HG03460 (cell line): ENCODE measurements around the gene ZFP64.
"Not testable (repeated sequence)": the region's sequence is repeated elsewhere in the genome, so short reads cannot be mapped to it uniquely, and the experiment has no call there.

Experiments used
- ATAC-seq: cut with Tn5 transposase; IDR thresholded peaks from one replicate; pipeline ENCODE4 v1.9.1; 2021; ENCODE audit not compliant: unreplicated experiment

ZFP64 gene

GRCh38 chr20:52160621-52161204 is 30.9 kb downstream of the ZFP64 start:
- ATAC-seq, result no peak

GRCh38 chr20:52160049-52160570 is 31.5 kb downstream of the ZFP64 start:
- ATAC-seq, result no peak

DNA sequence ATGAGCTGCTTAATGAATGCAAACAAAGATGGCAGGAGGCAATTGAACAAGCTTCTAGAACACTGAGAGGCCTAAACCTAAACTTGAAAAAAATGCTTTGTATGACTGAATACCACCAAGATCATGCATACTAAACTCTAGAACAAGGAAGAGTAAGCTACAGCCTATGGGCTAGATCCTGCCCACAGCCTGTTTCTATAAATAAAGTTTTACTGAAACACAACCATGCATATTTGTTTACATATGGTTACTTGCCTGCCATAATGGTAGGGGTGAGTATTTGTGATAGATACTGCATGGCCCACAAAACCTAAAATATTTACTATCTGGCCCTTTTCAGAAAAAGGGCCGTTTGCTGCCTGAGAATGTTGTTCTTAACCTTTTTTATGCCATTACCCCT is 37.0 kb downstream of the ZFP64 start:
- ATAC-seq, result no peak

- ATAC-seq, result no peak
These were observed 37.7 kb downstream of the ZFP64 start for GRCh38 chr20:52153896-52154295.

DNA sequence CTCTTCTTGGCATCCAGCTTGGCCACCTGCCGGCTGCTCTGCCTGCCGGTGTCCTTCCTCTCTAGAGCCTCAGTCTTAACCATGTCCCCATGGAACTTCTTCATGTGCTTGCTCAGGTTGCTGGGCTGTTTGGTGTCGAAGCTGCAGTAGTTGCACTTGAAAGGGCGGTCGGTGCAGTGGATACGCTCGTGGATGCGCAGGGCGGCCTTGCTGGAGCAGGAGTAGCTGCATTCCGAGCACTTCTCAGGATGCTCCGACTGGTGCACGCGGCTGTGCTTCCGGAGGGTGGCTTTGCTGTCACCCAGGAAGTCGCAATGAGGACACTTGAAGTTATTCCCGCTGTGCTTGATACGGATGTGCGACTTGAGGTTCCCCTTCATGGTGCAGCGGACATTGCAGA is 38.7 kb downstream of the ZFP64 start:
- ATAC-seq, result no peak

DNA sequence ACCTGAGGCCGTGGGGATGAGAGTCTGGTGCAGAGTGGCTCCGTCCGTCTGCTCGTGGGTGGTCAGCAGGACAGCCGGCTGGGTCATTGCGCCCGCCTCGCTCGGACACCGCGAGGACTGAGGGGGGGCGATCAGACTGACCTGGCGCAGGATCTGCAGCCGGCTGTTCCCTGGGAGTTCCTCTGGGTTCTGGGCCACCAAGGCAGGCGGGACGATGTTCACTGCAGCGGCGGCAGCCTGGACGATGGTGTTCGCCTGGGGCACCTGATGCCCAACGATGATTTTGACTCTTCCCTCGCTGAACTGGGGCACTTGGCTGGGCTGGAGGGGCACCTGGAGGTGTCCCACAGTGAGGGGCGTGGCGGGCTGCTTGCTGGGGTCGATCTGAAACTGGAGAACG is 39.2 kb downstream of the ZFP64 start:
- no peak for ATAC-seq

DNA sequence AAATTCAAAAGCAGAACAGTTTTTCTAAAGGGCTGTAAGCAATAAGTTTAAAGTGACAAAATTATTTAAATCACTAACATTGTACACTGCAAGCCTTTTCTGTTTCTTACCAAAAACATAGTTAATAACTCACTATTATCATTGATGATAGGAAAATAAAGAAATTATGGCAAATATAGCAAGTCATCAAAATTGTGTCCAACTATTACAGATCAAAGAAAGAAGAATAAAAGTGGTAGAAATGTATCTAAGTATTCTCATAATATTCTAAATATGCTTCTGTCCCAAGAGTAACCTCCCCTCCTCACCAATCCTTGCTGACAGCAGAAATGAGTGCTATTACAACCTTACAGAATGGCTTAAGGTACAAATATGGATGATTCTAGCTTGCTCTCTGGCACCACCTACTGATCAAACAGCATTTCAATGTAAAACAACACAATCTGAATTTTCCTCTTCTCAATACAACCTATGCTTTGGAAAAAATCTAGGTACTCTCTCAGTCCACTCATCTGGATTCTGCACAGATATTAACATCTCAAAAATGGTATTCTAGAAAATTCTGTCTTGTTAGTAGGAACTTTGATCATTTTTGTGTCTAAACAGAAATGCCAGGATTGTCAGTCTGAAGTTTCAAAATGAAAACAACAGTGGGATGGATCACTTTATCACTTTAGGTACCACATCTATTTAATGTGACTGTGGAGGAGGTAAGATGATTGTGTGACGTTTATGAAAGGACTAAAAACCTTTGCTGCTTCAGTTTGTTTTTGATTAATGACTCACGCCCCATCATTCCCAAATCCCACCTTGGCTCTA is 40.9 kb downstream of the ZFP64 start:
- ATAC-seq, result no peak

GRCh38 chr20:52145587-52145986 is 46.0 kb downstream of the ZFP64 start:
- ATAC-seq, result no peak

GRCh38 chr20:52143277-52143676 is 48.3 kb downstream of the ZFP64 start:
- ATAC-seq, result no peak

- no peak for ATAC-seq
These were observed 48.8 kb downstream of the ZFP64 start for GRCh38 chr20:52142757-52143156.

DNA sequence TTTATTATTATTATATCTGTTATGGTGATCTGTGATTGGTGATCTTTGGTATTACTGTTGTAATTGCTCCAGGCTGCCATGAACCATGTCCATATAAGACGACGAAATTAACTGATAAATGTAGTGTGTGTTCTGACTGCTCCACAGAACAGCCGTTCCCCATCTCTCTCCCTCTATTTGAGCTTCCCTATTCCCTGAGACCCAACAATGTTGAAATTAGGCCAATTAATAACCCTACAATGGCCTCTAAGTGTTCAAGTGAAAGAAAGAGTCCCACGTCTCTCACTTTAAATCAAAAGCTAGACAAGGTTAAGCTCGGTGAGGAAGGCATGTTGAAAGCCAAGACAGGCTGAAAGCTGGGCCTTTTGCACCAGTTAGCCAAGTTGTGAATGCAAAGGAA is 51.6 kb downstream of the ZFP64 start:
- ATAC-seq, result no peak

DNA sequence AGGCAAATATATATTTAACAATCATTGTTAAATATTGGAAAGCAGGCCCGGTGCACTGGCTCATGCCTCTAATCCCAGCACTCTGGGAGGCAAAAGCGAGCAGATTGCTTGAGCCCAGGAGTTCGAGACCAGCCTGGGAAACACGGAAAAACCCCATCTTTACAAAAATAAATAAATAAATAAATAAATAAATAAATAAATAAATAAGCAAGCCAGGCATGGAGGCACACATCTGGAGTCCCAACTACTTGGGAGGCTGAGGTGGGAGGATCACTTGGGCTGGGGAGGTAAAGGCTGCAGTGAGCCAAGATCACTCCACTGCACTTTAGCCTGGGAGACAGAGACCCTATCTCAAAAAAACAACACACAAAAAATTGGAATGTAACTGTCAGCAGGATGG is 53.7 kb downstream of the ZFP64 start:
- no peak for ATAC-seq

DNA sequence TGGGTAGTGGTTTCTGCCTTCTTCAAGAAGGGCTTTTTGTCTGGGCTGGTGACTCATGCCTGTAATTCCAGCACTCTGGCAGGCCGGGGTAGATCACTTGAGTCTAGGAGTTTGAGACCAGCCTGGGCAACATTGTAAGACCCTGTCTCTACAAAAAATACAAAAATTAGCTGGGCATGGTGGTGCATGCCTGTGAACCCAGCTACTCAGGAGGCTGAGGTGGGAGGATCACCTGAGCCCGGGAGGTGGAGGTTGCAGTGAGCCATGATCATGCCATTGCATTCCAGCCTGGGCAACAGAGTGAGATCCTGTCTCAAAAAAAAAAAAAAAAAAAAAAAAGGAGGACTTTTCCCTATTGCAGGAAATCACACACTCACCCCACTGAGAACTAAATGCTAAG is 57.9 kb downstream of the ZFP64 start:
- ATAC-seq, result not testable (repeated sequence)

- ATAC-seq, result no peak
These were observed 59.2 kb downstream of the ZFP64 start for GRCh38 chr20:52132337-52132736.

GRCh38 chr20:52131048-52131643 is 60.4 kb downstream of the ZFP64 start:
- no peak for ATAC-seq

GRCh38 chr20:52130406-52130805 is 61.2 kb downstream of the ZFP64 start:
- no peak for ATAC-seq

- ATAC-seq, result no peak
These were observed 62.0 kb downstream of the ZFP64 start for GRCh38 chr20:52129611-52130010.

DNA sequence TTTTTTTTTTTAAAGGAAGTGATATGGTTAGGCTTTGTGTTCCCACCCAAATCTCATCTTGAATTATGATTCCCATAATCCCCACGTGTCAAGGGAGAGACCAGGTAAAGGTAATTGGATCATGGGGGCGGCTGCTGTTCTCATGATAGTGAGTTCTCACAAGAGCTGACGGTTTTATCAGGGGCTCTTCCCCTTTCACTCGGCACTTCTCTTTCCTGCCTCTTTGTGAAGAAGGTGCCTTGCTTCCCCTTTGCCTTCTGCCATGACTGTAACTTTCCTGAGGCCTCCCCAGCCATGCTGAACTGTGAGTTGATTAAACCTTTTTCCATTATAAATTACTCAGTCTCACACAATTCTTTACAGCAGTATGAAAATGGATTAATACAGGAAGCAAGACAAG is 64.3 kb downstream of the ZFP64 start:
- ATAC-seq, result no peak

DNA sequence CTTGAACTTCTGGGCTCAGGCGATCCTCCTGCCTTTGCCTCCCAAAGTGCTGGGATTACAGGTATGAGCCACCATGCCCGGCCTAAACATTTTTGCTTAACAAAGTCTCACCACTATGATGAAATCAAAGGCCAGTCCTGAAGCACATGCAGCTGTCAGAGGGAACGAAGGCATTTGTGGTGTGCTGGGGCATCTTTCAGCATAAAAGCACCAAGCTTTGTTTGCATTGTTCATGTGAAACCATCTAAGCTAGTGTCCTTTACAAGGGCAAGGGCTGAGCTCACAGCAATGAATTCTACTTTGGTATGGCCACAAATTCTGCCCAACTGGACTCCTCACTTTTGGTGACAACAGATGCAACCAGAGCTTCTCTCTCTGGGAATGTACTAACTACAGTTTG is 66.8 kb downstream of the ZFP64 start:
- ATAC-seq, result no peak

DNA sequence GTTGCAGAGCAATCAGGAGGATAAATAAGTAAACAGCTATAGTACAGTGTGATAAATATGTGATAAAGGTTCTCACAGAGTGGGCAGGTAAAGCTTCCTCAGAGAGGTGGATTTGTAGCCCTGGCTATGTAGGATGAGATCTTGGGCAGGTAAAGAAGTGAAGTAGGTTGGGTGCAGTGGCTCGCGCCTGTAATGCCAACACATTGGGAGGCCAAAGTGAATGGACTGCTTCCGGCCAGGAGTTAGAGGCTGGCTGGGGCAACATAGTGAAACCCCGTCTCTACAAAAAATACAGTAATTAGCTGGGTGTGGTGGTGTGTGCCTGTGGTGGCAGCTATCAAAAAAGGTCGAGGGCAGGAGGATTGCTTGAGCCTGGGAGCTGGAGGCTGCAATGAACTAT is 72.9 kb downstream of the ZFP64 start:
- no peak for ATAC-seq

DNA sequence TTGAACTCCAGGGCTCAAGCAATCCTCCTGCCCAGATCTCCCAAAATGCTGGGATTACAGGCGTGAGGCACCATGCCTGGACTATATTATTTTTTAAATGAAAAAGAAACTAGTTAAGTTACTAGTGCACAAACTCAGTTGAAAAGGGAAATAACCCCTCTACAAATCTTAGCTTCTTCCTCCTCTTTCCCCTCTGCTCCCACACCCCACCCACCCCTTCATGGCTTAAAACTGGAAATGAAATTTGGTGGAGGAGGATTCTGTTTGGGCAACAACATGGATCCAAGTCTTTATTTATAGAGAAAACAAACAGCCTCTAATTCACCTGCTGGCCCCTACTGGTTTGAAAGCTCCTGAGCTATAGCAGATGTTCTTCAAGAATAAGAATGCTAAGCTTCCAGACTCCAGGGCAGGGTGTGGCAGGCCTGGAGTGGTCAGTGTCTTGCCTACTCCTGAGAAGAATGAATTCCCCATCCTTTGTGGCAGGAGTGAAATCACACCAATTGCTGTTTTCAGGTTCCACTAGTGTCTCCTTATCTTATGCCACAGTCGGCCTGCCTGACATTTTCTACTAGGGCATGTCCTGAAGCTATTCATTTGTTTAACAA is 73.5 kb downstream of the ZFP64 start:
- no peak for ATAC-seq

- no peak for ATAC-seq
These were observed 81.1 kb downstream of the ZFP64 start for GRCh38 chr20:52110456-52110855.
